DND-41 (cell line): ENCODE measurements around the gene PLAC8.

Experiments
- EZH2 ChIP-seq: IDR thresholded peaks from 3 replicates; pipeline ENCODE4 v1.6.1; 2012; ENCODE audit warnings: borderline replicate concordance, low read depth, mild to moderate bottlenecking, moderate library complexity, low read length, inconsistent platforms; ENCODE audit not compliant: severe bottlenecking
- TF ChIP-seq, protein P1 (sequence below): IDR thresholded peaks from 2 replicates; pipeline ENCODE4 v1.5.1; 2012; ENCODE audit warnings: borderline replicate concordance, low read length, moderate library complexity, mild to moderate bottlenecking; ENCODE audit not compliant: poor library complexity, severe bottlenecking; ENCODE audit errors: extremely low read depth

DNA sequence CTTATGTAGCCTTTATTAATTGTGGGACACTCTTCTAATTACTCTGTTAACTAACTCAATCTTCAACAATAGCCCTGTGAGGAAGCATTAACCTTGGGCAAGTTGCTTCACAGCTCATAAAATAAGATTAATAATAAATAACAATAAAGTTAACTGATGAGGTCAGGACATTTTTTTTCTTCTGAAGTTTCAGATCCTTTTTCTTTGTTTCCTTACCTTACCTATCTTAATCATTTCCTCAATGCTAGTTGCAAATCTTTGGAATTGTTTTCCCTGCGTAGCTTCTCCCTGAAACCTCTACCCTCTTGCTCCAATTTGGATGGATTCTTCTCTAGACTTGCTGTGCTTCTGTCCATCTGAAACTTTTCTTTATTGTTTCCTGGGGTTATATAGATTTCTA lies 17.5 kb upstream of the PLAC8 start:
- TF ChIP-seq, protein P1, sequence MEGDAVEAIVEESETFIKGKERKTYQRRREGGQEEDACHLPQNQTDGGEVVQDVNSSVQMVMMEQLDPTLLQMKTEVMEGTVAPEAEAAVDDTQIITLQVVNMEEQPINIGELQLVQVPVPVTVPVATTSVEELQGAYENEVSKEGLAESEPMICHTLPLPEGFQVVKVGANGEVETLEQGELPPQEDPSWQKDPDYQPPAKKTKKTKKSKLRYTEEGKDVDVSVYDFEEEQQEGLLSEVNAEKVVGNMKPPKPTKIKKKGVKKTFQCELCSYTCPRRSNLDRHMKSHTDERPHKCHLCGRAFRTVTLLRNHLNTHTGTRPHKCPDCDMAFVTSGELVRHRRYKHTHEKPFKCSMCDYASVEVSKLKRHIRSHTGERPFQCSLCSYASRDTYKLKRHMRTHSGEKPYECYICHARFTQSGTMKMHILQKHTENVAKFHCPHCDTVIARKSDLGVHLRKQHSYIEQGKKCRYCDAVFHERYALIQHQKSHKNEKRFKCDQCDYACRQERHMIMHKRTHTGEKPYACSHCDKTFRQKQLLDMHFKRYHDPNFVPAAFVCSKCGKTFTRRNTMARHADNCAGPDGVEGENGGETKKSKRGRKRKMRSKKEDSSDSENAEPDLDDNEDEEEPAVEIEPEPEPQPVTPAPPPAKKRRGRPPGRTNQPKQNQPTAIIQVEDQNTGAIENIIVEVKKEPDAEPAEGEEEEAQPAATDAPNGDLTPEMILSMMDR: no peak
- no peak for TF ChIP-seq EZH2
